H1 (cell line): ENCODE results near the gene CD300LF.

Experiments used
- POLR2AphosphoS5 ChIP-seq: IDR thresholded peaks from 2 replicates; pipeline ENCODE4 v1.6.1; 2011; ENCODE audit warnings: low read depth, low read length
- TF ChIP-seq, protein P1 (sequence below), 3 experiments: IDR thresholded peaks; 1 replicate in 2 of 3; 2 replicates in 1 of 3; pipeline versions ENCODE4 v1.5.1 to v1.6.1; 2011; ENCODE audit warnings: low read length in 3 of 3, mild to moderate bottlenecking in 3 of 3, inconsistent platforms in 2 of 3, low read depth in 1 of 3, moderate library complexity in 1 of 3; ENCODE audit not compliant: insufficient read depth in 1 of 3; ENCODE audit errors: control extremely low read depth in 1 of 3

DNA sequence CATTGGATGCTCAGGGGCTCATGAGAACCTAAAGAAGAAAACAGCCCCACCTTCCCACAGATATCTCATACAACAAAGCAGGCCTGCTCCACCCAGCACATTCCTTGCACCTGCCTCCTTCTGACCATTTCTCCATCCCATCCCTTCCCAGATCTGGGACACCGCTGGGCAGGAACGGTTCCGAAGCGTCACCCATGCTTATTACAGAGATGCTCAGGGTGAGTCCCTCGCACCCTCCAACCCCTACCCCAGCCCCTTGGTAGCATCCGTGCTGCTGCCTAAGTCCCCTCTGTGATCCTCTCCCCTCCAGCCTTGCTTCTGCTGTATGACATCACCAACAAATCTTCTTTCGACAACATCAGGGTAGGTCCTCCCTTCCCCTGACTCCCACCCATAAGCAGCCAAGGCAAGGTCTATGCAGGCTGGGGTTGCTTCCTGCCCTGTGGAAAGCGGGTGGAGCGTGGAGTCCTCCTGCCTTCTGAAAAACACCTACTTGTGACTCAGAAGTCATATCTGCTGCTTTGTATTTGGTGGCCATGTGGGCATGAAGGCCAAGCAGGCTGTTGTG, 30.3 kb upstream of the CD300LF start:
- TF ChIP-seq, protein P1, sequence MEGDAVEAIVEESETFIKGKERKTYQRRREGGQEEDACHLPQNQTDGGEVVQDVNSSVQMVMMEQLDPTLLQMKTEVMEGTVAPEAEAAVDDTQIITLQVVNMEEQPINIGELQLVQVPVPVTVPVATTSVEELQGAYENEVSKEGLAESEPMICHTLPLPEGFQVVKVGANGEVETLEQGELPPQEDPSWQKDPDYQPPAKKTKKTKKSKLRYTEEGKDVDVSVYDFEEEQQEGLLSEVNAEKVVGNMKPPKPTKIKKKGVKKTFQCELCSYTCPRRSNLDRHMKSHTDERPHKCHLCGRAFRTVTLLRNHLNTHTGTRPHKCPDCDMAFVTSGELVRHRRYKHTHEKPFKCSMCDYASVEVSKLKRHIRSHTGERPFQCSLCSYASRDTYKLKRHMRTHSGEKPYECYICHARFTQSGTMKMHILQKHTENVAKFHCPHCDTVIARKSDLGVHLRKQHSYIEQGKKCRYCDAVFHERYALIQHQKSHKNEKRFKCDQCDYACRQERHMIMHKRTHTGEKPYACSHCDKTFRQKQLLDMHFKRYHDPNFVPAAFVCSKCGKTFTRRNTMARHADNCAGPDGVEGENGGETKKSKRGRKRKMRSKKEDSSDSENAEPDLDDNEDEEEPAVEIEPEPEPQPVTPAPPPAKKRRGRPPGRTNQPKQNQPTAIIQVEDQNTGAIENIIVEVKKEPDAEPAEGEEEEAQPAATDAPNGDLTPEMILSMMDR (IDR thresholded peaks at IDR 0.05; ENCODE audit: control extremely low read depth in 1 of 3, insufficient read depth in 1 of 3, low read depth in 1 of 3, low read length in 3 of 3) = no peak
- no peak for TF ChIP-seq POLR2AphosphoS5
